GM10266 (cell line): Measurements from ENCODE around the gene FOSL2.
A peak's percentile ranks its signal among the peaks of the same experiment; 100 is the strongest.

ENCODE experiments used
- DNase-seq: peaks from one replicate; pipeline ENCODE4 v3.0.0; 2012; ENCODE audit errors: extremely low spot score
- CTCF ChIP-seq: IDR thresholded peaks from 2 replicates; pipeline ENCODE4 v1.5.1; 2012; ENCODE audit warnings: mild to moderate bottlenecking, low read depth; ENCODE audit not compliant: control insufficient read depth, insufficient read depth; ENCODE audit errors: missing control alignments

FOSL2 gene

GRCh38 chr2:28392297-28393113, at the start of gene FOSL2:
Gene FOSL2, plus strand, starts transcription at chr2:28392858. Its CDS starts 863 bp downstream, at chr2:28393721.
- no peak for TF ChIP-seq CTCF
- peak; percentile 96 for DNase-seq

- DNase-seq = no peak
- no peak for TF ChIP-seq CTCF
These were observed 49.3 kb upstream of the FOSL2 start for GRCh38 chr2:28343184-28343942.

GRCh38 chr2:28343971-28344715, 48.5 kb upstream of the FOSL2 start:
- no peak for DNase-seq
- TF ChIP-seq CTCF = no peak

- no peak for DNase-seq
- no peak for TF ChIP-seq CTCF
These were observed 47.8 kb upstream of the FOSL2 start for GRCh38 chr2:28344756-28345373.

- DNase-seq = no peak
- TF ChIP-seq CTCF = no peak
These were observed 47.0 kb upstream of the FOSL2 start for GRCh38 chr2:28345619-28346018.

GRCh38 chr2:28346587-28346986, 46.1 kb upstream of the FOSL2 start:
- no peak for DNase-seq
- no peak for TF ChIP-seq CTCF
